Measurements from ENCODE around the gene PSMD6. TPM values are rescaled to one million over a fixed set of nuclear protein-coding genes. Genes with fewer than 3 reads are reported as not detected.

The PSMD6 gene
- total RNA-seq, 4 donors from 2014 or later, result 150 to 220 (median 180) TPM

DNA sequence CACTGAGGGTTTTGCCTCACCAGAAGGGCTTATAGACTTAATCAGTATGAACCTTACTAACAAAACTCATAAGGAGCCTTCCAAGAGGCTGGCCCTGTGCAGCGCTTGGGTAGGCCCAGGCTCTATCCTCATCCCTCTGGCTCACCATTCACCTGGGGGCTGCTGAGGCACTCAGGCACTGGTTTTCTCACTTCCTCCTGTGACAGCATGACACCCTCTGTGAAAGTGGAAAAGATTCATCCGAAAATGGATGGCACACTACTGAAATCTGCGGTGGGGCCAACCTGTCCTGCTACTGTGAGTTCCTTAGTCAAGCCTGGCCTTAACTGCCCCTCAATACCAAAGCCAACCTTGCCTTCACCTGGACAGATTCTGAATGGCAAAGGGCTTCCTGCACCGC is 41.3 kb downstream of the PSMD6 start:
- no peak for TF ChIP-seq POLR2A (IDR thresholded peaks at IDR 0.05)
- no peak for TF ChIP-seq CTCF (IDR thresholded peaks at IDR 0.05 in 4 of 5, conservative IDR thresholded peaks at IDR 0.05 in 1 of 5)
- DNase-seq (no peak), ATAC-seq (no peak)
- Histone ChIP-seq H3K27ac (no peak overlapping the region), H3K4me3 (no peak overlapping the region), H3K36me3 (peaks cover 0 to 24% of the 10 kb centered on the region in 2 donors), H3K4me1 (peaks cover 31 to 33% of the 10 kb centered on the region in 2 donors), H3K9me3 (no peaks in the 10 kb centered on the region), H3K27me3 (no peaks in the 10 kb centered on the region)
- in situ Hi-C loops (cut with MboI; ENCODE audit: low sequenced_read_pairs in 4 of 4) (no loop called here), intact Hi-C loops (cut with DNase I; ENCODE audit: low total_unique reads) (no loop called here)

GRCh38 chr3:63980830-63981498 is 42.3 kb downstream of the PSMD6 start:
- in situ Hi-C loops (cut with MboI; ENCODE audit: low sequenced_read_pairs in 4 of 4) (no loop called here), intact Hi-C loops (cut with DNase I; ENCODE audit: low total_unique reads) (no loop called here)
- no peaks in the 10 kb centered on the region for H3K9me3 ChIP-seq
- H3K4me1 ChIP-seq, result peaks cover 33 to 35% of the 10 kb centered on the region in 2 donors
- DNase-seq (no peak), ATAC-seq (no peak)
- TF ChIP-seq POLR2A (IDR thresholded peaks at IDR 0.05), result no peak
- no peak for TF ChIP-seq CTCF (IDR thresholded peaks at IDR 0.05 in 4 of 5, conservative IDR thresholded peaks at IDR 0.05 in 1 of 5)
- no peak overlapping the region for H3K27ac ChIP-seq
- H3K4me3 ChIP-seq, result no peak overlapping the region
- H3K36me3 ChIP-seq, result peaks cover 0 to 24% of the 10 kb centered on the region in 2 donors
- H3K27me3 ChIP-seq, result no peaks in the 10 kb centered on the region

DNA sequence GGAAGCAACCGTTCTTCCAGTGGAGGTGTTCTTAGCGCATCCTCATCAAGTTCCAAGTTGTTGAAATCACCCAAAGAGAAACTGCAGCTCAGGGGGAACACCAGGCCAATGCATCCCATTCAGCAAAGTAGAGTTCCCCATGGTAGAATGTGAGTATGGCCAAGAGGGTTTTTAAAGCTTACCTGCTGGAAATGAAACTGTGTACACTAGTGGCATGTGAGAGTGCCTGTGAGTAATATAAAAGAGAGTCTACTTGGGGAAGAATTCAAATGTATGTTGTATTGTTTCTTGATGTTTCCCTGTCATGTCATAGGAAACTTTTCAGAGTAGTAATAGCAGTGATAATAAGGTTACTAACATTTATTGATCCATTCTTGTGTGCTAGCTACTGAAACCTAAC is 43.3 kb downstream of the PSMD6 start:
- no peak for DNase-seq
- Histone ChIP-seq H3K4me1 (peaks cover 39 to 45% of the 10 kb centered on the region in 2 donors), H3K9me3 (no peaks in the 10 kb centered on the region), H3K27me3 (no peaks in the 10 kb centered on the region), H3K27ac (no peak overlapping the region), H3K36me3 (peaks cover 0 to 24% of the 10 kb centered on the region in 2 donors), H3K4me3 (no peak overlapping the region)
- intact Hi-C loops (cut with DNase I; ENCODE audit: low total_unique reads) (no loop called here), in situ Hi-C loops (cut with MboI; ENCODE audit: low sequenced_read_pairs in 4 of 4) (no loop called here)
- TF ChIP-seq CTCF (IDR thresholded peaks at IDR 0.05 in 4 of 5, conservative IDR thresholded peaks at IDR 0.05 in 1 of 5), result no peak
- no peak for TF ChIP-seq POLR2A (IDR thresholded peaks at IDR 0.05)
- no peak for ATAC-seq

- H3K27ac ChIP-seq, result no peak overlapping the region
- ATAC-seq, result no peak
- no peak for DNase-seq
- intact Hi-C loops (cut with DNase I; ENCODE audit: low total_unique reads) (no loop called here), in situ Hi-C loops (cut with MboI; ENCODE audit: low sequenced_read_pairs in 4 of 4) (no loop called here)
- H3K36me3 ChIP-seq, result peaks cover 0 to 20% of the 10 kb centered on the region in 2 donors
- H3K9me3 ChIP-seq, result no peaks in the 10 kb centered on the region
- no peaks in the 10 kb centered on the region for H3K27me3 ChIP-seq
- no peak for TF ChIP-seq CTCF (IDR thresholded peaks at IDR 0.05 in 4 of 5, conservative IDR thresholded peaks at IDR 0.05 in 1 of 5)
- no peak for TF ChIP-seq POLR2A (IDR thresholded peaks at IDR 0.05)
- H3K4me1 ChIP-seq, result peaks cover 42 to 51% of the 10 kb centered on the region in 2 donors
- H3K4me3 ChIP-seq, result no peak overlapping the region
Measured at GRCh38 chr3:63979093-63979885, 44.0 kb downstream of the PSMD6 start.

Measured in gastrocnemius medialis (tissue), 4 donors.